ENCODE data around the gene FITM1.

The FITM1 gene, protein sequence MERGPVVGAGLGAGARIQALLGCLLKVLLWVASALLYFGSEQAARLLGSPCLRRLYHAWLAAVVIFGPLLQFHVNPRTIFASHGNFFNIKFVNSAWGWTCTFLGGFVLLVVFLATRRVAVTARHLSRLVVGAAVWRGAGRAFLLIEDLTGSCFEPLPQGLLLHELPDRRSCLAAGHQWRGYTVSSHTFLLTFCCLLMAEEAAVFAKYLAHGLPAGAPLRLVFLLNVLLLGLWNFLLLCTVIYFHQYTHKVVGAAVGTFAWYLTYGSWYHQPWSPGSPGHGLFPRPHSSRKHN

DNA sequence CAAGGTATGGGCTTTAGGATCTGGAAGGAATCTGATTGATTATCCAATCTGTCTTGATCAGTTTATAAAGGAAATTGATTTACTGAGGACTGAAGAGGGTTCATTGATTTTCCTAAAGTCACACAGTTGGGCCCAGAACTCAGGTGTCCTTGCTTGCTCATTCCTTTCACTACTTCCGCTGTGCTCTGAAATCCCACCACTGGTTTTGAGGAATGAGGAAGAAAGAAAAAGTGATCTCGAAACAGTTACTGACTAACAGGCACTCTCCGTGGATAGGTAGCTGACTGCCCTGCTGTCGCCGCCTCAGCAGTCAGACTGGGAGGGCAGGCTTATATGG, at the start of gene FITM1:
Gene FITM1 (plus strand): TSS at position 280 of the 337 bp plus-strand sequence. CDS start 905 bp downstream, outside the sequence.
- DNase-seq = no peak

GRCh38 chr14:24080888-24081738, 49.3 kb upstream of the FITM1 start:
- peak; percentile 63 for DNase-seq

GRCh38 chr14:24081739-24082211, 48.7 kb upstream of the FITM1 start:
- DNase-seq = no peak

- DNase-seq = no peak
These were observed 47.9 kb upstream of the FITM1 start for GRCh38 chr14:24082411-24083080.

- DNase-seq = no peak
These were observed 47.0 kb upstream of the FITM1 start for GRCh38 chr14:24083462-24083861.

GRCh38 chr14:24084440-24084839, 46.0 kb upstream of the FITM1 start:
- DNase-seq = no peak

DNA sequence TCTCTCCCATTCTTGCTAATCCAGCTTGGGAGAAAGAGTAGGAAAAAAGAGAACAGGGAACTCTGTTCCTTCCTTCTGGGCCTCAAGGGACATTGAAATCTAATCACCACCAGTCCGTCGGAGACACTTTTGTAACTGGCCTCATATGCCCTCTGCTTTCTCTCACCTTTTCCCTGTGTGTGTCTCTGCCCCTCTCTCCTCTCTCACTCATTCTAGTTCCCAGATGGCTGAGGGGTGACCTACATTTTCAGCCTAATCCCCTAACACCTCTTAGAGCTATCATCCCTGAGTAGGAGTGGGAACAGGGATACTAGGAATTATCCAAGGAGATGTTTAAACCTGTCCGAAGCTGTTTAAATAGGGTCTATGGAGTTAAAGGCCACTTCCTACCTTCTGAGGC, 45.2 kb upstream of the FITM1 start:
- DNase-seq = no peak

DNA sequence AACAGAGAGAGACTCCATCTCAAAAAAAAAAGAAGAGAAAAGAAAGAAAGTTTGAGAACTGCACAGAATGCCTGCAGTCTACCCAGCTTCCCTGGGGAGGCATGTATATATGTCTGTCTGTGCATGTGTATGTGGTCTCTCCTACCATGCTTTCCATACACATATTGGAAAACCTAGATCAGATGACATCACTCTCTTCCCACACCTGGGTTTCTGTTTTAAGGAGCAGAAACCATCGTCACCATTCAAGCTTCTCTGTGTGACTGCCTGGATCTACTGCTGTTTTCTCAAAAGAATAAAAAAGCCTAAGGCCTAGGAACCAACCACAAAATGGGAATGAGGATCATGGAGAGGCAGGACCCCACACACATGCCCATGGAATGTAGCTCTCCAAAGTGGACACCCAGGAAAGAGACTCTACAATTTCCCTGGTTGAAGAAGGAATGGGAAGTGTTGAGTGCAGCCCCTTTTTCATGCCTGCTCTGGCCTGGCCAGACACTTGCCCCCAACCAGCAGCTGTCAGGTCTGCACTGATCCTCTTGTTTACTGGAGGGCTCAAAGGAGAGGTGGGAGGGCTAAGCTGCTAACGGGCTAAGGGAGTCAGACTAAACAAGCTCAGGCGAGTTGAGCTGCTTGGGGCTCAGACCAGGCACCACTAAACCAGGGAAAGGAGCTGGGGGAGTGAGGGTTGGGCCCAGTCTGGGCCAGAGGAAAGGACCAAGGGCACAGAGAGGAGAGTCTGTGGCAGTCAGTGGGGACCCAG, 44.1 kb upstream of the FITM1 start:
- DNase-seq = no peak

GRCh38 chr14:24087004-24087403, 43.5 kb upstream of the FITM1 start:
- DNase-seq = no peak

- no peak for DNase-seq
These were observed 42.4 kb upstream of the FITM1 start for GRCh38 chr14:24088095-24088494.

DNA sequence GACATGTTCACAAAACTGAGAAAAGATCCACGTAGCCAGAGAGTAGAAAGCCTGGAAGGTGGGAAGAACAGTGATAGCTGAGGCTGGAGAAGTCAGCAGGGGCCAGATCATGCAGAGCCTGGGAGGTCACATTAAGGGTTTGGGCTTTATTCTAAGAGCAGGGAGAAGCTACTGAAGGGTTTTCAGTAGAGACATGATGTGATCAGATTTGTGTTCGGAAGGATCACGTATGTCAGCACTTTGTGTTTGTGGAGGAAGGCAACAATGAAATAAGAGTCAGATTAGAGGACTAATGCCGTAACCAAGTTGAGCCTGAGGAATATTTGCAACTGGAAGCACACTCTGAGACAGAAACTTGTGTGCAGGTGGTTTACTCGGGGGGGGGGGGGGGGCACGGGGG, 40.6 kb upstream of the FITM1 start:
- no peak for DNase-seq

- no peak for DNase-seq
These were observed 38.4 kb upstream of the FITM1 start for GRCh38 chr14:24092110-24092504.

DNA sequence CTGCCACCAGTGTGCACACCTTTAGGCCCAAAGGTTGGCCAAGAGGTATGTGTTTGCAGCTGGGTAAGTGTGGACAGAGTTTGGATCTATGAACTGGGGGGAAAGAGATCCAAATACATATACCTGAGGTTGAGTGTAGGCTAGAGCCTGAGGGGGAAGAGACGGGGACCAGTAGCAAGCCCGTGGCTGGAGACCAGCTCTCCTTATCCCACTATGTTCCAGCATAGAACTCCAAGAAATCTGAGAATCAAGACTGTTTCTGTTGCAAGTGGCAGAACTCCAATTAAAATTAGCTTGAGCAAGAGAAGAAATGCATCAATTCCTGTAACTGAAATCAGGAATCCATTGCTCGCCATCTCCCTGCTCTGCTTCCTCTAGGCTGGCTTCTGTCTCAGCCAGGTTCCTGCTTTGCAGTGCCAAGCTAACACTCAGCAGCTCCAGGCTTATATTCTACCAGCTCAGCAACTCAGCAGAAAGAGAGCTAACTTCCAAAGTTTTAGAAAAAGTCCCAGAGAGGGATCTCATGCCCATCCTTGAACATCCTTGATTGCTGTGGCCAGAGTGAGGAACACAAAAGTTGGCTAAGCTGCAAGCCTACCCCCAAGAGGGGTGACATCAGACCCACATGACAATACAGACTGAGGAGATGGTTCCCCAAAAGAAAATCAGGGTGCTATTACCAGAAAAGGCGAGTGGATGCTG, 37.8 kb upstream of the FITM1 start:
- no peak for DNase-seq

- DNase-seq = no peak
These were observed 37.1 kb upstream of the FITM1 start for GRCh38 chr14:24093207-24093900.

- peak; percentile 88 for DNase-seq
These were observed 36.3 kb upstream of the FITM1 start, which contains the start of gene PCK2 for GRCh38 chr14:24093901-24094840. TSS of gene PCK2 (plus strand) at chr14:24094311. CDS start at chr14:24094406, 95 bp downstream.

GRCh38 chr14:24094841-24095270, 35.6 kb upstream of the FITM1 start:
- DNase-seq = no peak

DNA sequence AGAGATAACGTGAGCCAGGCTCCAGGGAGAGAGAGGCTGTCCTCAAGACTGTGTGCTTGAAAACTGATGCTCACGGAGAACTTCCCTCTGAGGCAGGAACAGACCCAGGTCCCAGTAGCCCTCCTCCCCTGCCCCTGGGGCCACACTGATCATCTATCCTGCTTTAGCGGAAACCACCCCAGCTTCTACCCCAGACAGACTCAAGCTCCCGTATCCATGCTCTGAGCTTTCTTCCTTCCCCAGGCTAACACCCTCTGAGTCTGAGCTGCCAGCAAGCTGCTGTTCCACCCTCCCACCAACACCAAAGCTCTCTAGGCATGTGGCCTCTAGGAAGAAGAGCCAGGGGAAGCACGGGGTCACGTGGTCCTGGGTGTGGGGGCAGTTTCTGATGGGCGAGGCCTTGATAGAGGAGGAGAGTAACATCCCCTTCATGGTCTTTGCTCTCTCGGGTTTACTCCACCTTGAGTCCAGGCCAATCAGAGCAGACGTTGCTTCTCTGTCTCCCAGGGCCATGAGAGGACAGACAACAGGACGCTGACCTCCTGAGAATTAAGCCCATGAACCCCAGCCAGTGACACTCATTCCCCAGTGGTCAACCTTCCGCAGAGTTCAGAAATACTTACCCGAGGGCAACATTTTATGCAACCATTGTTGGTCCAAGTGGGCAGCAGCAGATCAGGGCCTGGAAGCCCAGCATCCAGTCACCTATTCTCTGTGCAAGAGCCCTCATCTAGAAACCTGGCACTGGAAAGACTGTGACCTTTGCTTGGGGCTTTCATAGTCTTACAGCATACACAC, 35.0 kb upstream of the FITM1 start:
- DNase-seq = no peak

- no peak for DNase-seq
These were observed 33.8 kb upstream of the FITM1 start for GRCh38 chr14:24096545-24097181.
